Measurements from ENCODE around the gene COQ6.
"Not testable (repeated sequence)": the region's sequence is repeated elsewhere in the genome, so short reads cannot be mapped to it uniquely, and the experiment has no call there.

Gene COQ6

GRCh38 chr14:73973497-73973896 lies 23.4 kb downstream of the COQ6 start:
- Histone ChIP-seq H3K4me1 (ENCODE audit: control insufficient read depth in 1 of 2, insufficient read depth in 2 of 2, low read length in 2 of 2) (peaks cover 17 to 25% of the 10 kb centered on the region in 2 donors), H3K9me3 (ENCODE audit: control insufficient read depth in 1 of 2, low read length in 2 of 2) (no peaks in the 10 kb centered on the region), H3K4me3 (ENCODE audit: low read depth in 1 of 2, low read length in 2 of 2) (no peak overlapping the region), H3K9ac (ENCODE audit: low read depth in 1 of 2, low read length in 2 of 2) (no peak overlapping the region), H3K27ac (ENCODE audit: low read depth, low read length) (no peak overlapping the region), H3K36me3 (ENCODE audit: control insufficient read depth in 1 of 2, insufficient read depth in 2 of 2, low read length in 2 of 2) (peaks cover 35 to 71% of the 10 kb centered on the region in 2 donors), H3K27me3 (ENCODE audit: control insufficient read depth in 1 of 2, insufficient read depth in 2 of 2, low read length in 2 of 2) (no peaks in the 10 kb centered on the region)

DNA sequence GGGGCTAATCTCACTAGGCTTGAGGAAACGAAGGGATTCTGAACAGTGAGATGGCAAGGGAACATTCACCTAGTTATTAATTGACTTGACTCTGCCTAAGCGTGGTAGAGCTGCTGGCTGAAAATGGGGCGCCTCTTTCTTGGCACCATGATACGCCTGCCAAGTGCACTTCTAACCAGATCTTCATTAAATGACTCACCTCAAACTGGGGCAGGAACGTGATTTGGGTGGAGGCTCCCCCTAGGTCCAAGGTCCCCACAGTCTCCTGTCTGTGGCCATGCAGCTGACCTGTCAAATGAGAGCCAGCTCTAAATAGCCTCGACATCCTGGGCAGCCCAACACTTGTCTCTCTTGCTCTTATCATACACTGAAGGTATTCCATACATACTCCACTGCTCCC lies 26.0 kb downstream of the COQ6 start:
- no peak overlapping the region for H3K27ac ChIP-seq (ENCODE audit: low read depth, low read length)
- H3K36me3 ChIP-seq (ENCODE audit: control insufficient read depth in 1 of 2, insufficient read depth in 2 of 2, low read length in 2 of 2): peaks cover 26 to 53% of the 10 kb centered on the region in 2 donors

GRCh38 chr14:73977896-73978295 lies 27.8 kb downstream of the COQ6 start:
- Histone ChIP-seq H3K27me3 (ENCODE audit: control insufficient read depth in 1 of 2, insufficient read depth in 2 of 2, low read length in 2 of 2) (no peaks in the 10 kb centered on the region), H3K4me1 (ENCODE audit: control insufficient read depth in 1 of 2, insufficient read depth in 2 of 2, low read length in 2 of 2) (peaks cover 17 to 25% of the 10 kb centered on the region in 2 donors), H3K27ac (ENCODE audit: low read depth, low read length) (no peak overlapping the region), H3K9me3 (ENCODE audit: control insufficient read depth in 1 of 2, low read length in 2 of 2) (no peaks in the 10 kb centered on the region), H3K9ac (ENCODE audit: low read depth in 1 of 2, low read length in 2 of 2) (no peak overlapping the region), H3K4me3 (ENCODE audit: low read depth in 1 of 2, low read length in 2 of 2) (no peak overlapping the region), H3K36me3 (ENCODE audit: control insufficient read depth in 1 of 2, insufficient read depth in 2 of 2, low read length in 2 of 2) (peaks cover 26 to 44% of the 10 kb centered on the region in 2 donors)

More for the DNA sequence above, 26.0 kb downstream of the COQ6 start:
- peak overlapping the region in 1 of 2 donors; percentile 8 for H3K9ac ChIP-seq (ENCODE audit: low read depth in 1 of 2, low read length in 2 of 2)
- no peaks in the 10 kb centered on the region for H3K27me3 ChIP-seq (ENCODE audit: control insufficient read depth in 1 of 2, insufficient read depth in 2 of 2, low read length in 2 of 2)
- peak overlapping the region in 1 of 2 donors; percentile 43 for H3K4me3 ChIP-seq (ENCODE audit: low read depth in 1 of 2, low read length in 2 of 2)
- no peaks in the 10 kb centered on the region for H3K9me3 ChIP-seq (ENCODE audit: control insufficient read depth in 1 of 2, low read length in 2 of 2)
- peaks cover 17 to 25% of the 10 kb centered on the region in 2 donors for H3K4me1 ChIP-seq (ENCODE audit: control insufficient read depth in 1 of 2, insufficient read depth in 2 of 2, low read length in 2 of 2)

DNA sequence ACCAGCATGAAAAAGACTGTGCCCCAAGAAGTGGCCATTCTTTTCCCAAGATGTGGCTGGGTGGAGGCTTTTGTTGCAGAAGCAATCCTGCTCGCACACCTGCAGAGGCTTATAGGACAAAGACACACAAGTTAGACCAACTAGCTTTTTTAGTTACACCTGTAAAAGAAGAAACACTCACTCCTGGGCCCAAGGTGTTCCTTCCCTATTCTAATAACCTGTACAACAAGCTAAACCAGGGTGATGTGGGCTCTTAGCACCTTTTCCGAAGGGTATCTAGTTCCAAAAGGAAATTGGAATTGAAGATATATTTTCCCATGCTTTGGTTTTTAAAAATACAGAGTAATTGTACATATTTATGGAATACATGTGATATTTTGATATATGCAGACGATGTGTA lies 38.0 kb downstream of the COQ6 start:
- peaks cover 18 to 34% of the 10 kb centered on the region in 2 donors for H3K36me3 ChIP-seq (ENCODE audit: control insufficient read depth in 1 of 2, insufficient read depth in 2 of 2, low read length in 2 of 2)
- H3K27ac ChIP-seq (ENCODE audit: low read depth, low read length): no peak overlapping the region

DNA sequence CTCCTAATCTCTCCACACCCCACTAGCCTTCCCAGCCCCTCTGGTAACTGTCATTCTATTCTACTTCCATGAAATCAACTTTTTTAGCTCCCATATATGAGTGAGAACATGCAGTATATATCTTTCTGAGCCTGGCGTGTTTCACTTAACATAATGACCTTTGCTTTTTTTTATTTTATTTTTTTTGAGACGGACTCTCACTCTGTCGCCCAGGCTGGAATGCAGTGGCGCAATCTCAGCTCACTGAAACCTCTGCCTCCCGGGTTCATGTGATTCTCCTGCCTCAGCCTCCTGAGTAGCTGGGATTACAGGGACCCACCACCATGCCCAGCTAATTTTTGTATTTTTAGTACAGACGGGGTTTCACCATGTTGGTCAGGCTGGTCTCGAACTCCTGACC lies 38.6 kb downstream of the COQ6 start:
- H3K9me3 ChIP-seq (ENCODE audit: control insufficient read depth in 1 of 2, low read length in 2 of 2); H3K27ac ChIP-seq (ENCODE audit: low read depth, low read length); H3K9ac ChIP-seq (ENCODE audit: low read depth in 1 of 2, low read length in 2 of 2); H3K4me3 ChIP-seq (ENCODE audit: low read depth in 1 of 2, low read length in 2 of 2); H3K27me3 ChIP-seq (ENCODE audit: control insufficient read depth in 1 of 2, insufficient read depth in 2 of 2, low read length in 2 of 2); H3K4me1 ChIP-seq (ENCODE audit: control insufficient read depth in 1 of 2, insufficient read depth in 2 of 2, low read length in 2 of 2): not testable (repeated sequence)
- peaks cover 18 to 33% of the 10 kb centered on the region in 2 donors for H3K36me3 ChIP-seq (ENCODE audit: control insufficient read depth in 1 of 2, insufficient read depth in 2 of 2, low read length in 2 of 2)

More for the DNA sequence above, 38.0 kb downstream of the COQ6 start:
- H3K4me1 ChIP-seq (ENCODE audit: control insufficient read depth in 1 of 2, insufficient read depth in 2 of 2, low read length in 2 of 2): peaks cover 0 to 5% of the 10 kb centered on the region in 2 donors
- no peaks in the 10 kb centered on the region for H3K27me3 ChIP-seq (ENCODE audit: control insufficient read depth in 1 of 2, insufficient read depth in 2 of 2, low read length in 2 of 2)
- no peak overlapping the region for H3K9ac ChIP-seq (ENCODE audit: low read depth in 1 of 2, low read length in 2 of 2)
- no peak overlapping the region for H3K4me3 ChIP-seq (ENCODE audit: low read depth in 1 of 2, low read length in 2 of 2)
- H3K9me3 ChIP-seq (ENCODE audit: control insufficient read depth in 1 of 2, low read length in 2 of 2): no peaks in the 10 kb centered on the region

DNA sequence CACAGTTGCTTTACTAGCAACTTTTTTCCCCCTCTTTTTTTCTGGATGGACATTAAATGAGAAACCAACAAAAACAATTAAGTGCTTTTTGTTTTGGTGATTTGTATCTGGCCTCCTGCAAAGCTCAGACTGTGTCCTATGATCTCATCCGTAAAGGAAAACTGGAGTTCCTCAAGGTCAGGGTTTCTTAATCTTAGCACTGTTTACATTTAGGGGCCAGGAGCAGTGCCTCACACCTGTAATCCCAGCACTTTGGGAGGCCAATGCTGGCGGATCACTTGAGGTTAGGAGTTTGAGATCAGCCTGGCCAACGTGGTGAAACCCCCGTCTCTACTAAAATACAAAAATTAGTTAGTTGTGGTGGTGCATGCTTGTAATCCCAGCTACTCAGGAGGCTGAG lies 41.0 kb downstream of the COQ6 start:
- peaks cover 0 to 7% of the 10 kb centered on the region in 2 donors for H3K4me1 ChIP-seq (ENCODE audit: control insufficient read depth in 1 of 2, insufficient read depth in 2 of 2, low read length in 2 of 2)
- H3K27me3 ChIP-seq (ENCODE audit: control insufficient read depth in 1 of 2, insufficient read depth in 2 of 2, low read length in 2 of 2): no peaks in the 10 kb centered on the region
- H3K36me3 ChIP-seq (ENCODE audit: control insufficient read depth in 1 of 2, insufficient read depth in 2 of 2, low read length in 2 of 2): peaks cover 14 to 23% of the 10 kb centered on the region in 2 donors
- H3K9ac ChIP-seq (ENCODE audit: low read depth in 1 of 2, low read length in 2 of 2): no peak overlapping the region
- H3K9me3 ChIP-seq (ENCODE audit: control insufficient read depth in 1 of 2, low read length in 2 of 2): no peaks in the 10 kb centered on the region
- H3K4me3 ChIP-seq (ENCODE audit: low read depth in 1 of 2, low read length in 2 of 2): no peak overlapping the region
- H3K27ac ChIP-seq (ENCODE audit: low read depth, low read length): no peak overlapping the region

DNA sequence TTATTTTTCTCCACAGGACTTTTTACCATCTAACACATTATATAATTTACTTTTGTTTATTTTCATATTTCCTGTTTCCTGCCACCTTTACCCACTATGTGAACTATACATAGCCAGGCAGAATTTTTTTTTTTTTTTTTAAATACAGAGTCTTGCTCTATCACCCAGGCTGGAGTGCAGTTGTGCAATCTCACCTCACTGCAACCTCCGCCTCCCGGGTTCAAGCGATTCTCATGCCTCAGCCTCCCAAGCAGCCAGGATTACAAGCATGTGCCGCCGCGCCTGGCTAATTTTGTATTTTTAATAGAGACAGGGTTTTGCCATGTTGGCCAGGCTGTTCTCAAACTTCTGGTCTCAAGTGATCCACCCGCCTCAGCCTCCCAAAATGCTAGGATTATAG lies 44.8 kb downstream of the COQ6 start:
- not testable (repeated sequence) for H3K9me3 ChIP-seq (ENCODE audit: control insufficient read depth in 1 of 2, low read length in 2 of 2); H3K9ac ChIP-seq (ENCODE audit: low read depth in 1 of 2, low read length in 2 of 2); H3K36me3 ChIP-seq (ENCODE audit: control insufficient read depth in 1 of 2, insufficient read depth in 2 of 2, low read length in 2 of 2); H3K27me3 ChIP-seq (ENCODE audit: control insufficient read depth in 1 of 2, insufficient read depth in 2 of 2, low read length in 2 of 2); H3K27ac ChIP-seq (ENCODE audit: low read depth, low read length)
- H3K4me3 ChIP-seq (ENCODE audit: low read depth in 1 of 2, low read length in 2 of 2): peak overlapping the region; percentile 37 to 43
- peaks cover 19 to 22% of the 10 kb centered on the region in 2 donors for H3K4me1 ChIP-seq (ENCODE audit: control insufficient read depth in 1 of 2, insufficient read depth in 2 of 2, low read length in 2 of 2)

DNA sequence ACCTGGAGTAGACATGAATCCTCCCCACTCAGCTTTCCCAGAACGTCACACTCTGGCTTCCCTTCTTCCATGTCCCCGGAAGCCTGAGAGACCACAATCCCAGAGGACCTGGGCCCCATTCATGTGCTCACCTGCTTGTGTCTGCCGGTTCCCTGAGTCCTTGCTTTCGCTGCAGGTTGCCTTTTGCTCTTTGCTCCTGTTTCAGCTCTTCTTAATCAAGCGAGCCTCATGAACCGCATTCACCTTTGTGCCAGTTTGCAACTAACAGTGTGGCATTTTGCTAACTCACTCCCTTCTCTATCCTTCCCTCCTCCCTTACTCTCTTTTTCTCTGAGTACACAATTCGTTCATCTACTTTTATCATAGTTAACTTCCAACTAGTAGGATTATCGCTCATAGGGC lies 45.9 kb downstream of the COQ6 start:
- H3K9ac ChIP-seq (ENCODE audit: low read depth in 1 of 2, low read length in 2 of 2): peak overlapping the region; percentile 42 to 53
- no peaks in the 10 kb centered on the region for H3K9me3 ChIP-seq (ENCODE audit: control insufficient read depth in 1 of 2, low read length in 2 of 2)
- H3K27ac ChIP-seq (ENCODE audit: low read depth, low read length): peak overlapping the region; percentile 26
- peaks cover 0 to 2% of the 10 kb centered on the region in 2 donors for H3K36me3 ChIP-seq (ENCODE audit: control insufficient read depth in 1 of 2, insufficient read depth in 2 of 2, low read length in 2 of 2)
- H3K4me1 ChIP-seq (ENCODE audit: control insufficient read depth in 1 of 2, insufficient read depth in 2 of 2, low read length in 2 of 2): peaks cover 19 to 22% of the 10 kb centered on the region in 2 donors
- H3K4me3 ChIP-seq (ENCODE audit: low read depth in 1 of 2, low read length in 2 of 2): peak overlapping the region; percentile 59 to 63
- H3K27me3 ChIP-seq (ENCODE audit: control insufficient read depth in 1 of 2, insufficient read depth in 2 of 2, low read length in 2 of 2): no peaks in the 10 kb centered on the region

DNA sequence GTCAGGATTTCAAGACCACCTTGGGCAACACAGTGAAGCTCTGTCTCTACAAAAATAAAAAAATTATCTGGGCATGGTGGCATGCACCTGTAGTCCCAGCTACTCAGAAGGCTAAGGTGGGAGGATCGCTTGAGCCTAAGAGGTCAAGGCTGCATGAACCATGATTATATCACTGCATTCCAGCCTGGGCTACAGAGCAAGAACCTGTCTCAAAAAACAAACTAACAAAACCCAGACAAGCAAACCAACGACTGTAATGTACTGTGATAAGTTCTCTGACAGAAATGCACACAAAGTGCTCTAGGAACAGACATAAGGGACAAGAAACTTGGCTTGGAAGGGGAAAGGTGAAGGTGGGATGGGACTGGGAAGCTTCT lies 46.6 kb downstream of the COQ6 start:
- no peaks in the 10 kb centered on the region for H3K27me3 ChIP-seq (ENCODE audit: control insufficient read depth in 1 of 2, insufficient read depth in 2 of 2, low read length in 2 of 2)
- peak overlapping the region; percentile 42 to 53 for H3K9ac ChIP-seq (ENCODE audit: low read depth in 1 of 2, low read length in 2 of 2)
- peak overlapping the region; percentile 68 for H3K27ac ChIP-seq (ENCODE audit: low read depth, low read length)
- peaks cover 19 to 22% of the 10 kb centered on the region in 2 donors for H3K4me1 ChIP-seq (ENCODE audit: control insufficient read depth in 1 of 2, insufficient read depth in 2 of 2, low read length in 2 of 2)
- H3K36me3 ChIP-seq (ENCODE audit: control insufficient read depth in 1 of 2, insufficient read depth in 2 of 2, low read length in 2 of 2): peaks cover 0 to 2% of the 10 kb centered on the region in 2 donors
- H3K4me3 ChIP-seq (ENCODE audit: low read depth in 1 of 2, low read length in 2 of 2): peak overlapping the region; percentile 32 to 63
- no peaks in the 10 kb centered on the region for H3K9me3 ChIP-seq (ENCODE audit: control insufficient read depth in 1 of 2, low read length in 2 of 2)

GRCh38 chr14:73997108-73997943 lies 47.2 kb downstream of the COQ6 start:
- Histone ChIP-seq H3K36me3 (ENCODE audit: control insufficient read depth in 1 of 2, insufficient read depth in 2 of 2, low read length in 2 of 2) (peaks cover 0 to 2% of the 10 kb centered on the region in 2 donors), H3K9ac (ENCODE audit: low read depth in 1 of 2, low read length in 2 of 2) (peak overlapping the region; percentile 22 to 53), H3K4me3 (ENCODE audit: low read depth in 1 of 2, low read length in 2 of 2) (peak overlapping the region; percentile 23 to 32), H3K27ac (ENCODE audit: low read depth, low read length) (peak overlapping the region; percentile 68), H3K27me3 (ENCODE audit: control insufficient read depth in 1 of 2, insufficient read depth in 2 of 2, low read length in 2 of 2) (no peaks in the 10 kb centered on the region), H3K4me1 (ENCODE audit: control insufficient read depth in 1 of 2, insufficient read depth in 2 of 2, low read length in 2 of 2) (peaks cover 19 to 22% of the 10 kb centered on the region in 2 donors), H3K9me3 (ENCODE audit: control insufficient read depth in 1 of 2, low read length in 2 of 2) (no peaks in the 10 kb centered on the region)
